ENCODE measurements around the gene LMCD1. TPM values are rescaled to one million over a fixed set of nuclear protein-coding genes. Genes with fewer than 3 reads are reported as not detected.

The LMCD1 gene
- total RNA-seq, 1 donor from 2014 or later, result 0.41 TPM

DNA sequence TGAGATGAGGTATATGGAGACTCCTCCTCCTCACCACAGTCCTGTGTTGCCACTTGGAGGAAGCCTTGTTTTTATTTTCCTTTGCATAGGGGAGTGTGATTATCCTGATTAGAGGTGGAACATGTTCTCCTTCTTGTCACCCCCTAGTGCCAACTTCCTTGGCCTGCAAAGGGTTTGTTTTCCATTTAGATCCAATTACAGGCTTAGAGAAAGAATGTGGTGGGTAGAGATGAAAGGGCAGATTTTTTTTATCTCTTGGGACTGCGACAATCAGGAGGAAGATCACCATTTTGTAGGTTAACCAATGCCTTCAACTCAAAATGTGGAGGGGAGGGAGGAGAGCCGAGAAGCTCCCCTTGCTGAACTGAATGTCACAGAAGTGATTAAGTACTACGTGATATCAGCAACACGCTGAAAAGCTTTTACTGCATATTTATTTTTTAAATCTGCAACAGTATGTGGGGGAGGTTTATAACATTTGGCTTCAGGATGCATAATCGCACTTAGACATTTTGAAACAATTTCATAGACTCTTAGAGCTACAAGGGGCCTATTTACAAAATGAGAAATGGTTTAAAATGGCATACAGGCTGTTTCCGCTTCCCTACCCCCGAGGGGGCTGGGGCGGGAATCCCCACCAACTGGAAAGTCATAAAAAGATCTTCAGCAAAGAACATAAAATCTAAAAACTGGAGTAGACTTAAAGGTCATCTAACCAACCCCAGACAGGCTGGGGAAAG is 2.4 kb downstream of the LMCD1 start:
- DNase-seq (ENCODE audit: low spot score in 2 of 2) (no peak), FAIRE-seq (no peak)

GRCh38 chr3:8504611-8504973 is 3.0 kb downstream of the LMCD1 start:
- no peak for FAIRE-seq
- no peak for DNase-seq (ENCODE audit: low spot score in 2 of 2)

GRCh38 chr3:8505621-8506020 is 4.0 kb downstream of the LMCD1 start:
- FAIRE-seq (no peak), DNase-seq (ENCODE audit: low spot score in 2 of 2) (no peak)

GRCh38 chr3:8506571-8507061 is 5.0 kb downstream of the LMCD1 start:
- DNase-seq (ENCODE audit: low spot score in 2 of 2) (no peak), FAIRE-seq (no peak)

DNA sequence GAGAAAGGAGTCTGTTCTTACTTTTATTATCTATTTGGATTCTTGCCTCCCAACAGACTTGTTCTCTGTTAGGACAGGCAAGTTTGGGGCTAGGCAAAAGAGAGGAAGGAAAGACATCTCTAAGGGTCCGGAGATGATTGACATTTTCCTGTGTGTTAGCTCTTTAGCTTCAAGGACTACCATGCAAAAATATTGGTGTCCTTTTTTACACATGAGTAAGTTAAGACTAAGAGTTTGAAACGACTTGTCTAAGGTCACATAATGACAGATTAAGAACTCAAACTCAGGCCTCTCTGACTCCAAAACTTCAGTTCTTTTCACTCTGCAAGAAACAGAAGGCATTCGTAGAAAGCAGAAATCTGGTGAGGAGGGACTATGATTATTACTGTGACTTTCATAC is 5.9 kb downstream of the LMCD1 start:
- FAIRE-seq (no peak), DNase-seq (ENCODE audit: low spot score in 2 of 2) (no peak)

DNA sequence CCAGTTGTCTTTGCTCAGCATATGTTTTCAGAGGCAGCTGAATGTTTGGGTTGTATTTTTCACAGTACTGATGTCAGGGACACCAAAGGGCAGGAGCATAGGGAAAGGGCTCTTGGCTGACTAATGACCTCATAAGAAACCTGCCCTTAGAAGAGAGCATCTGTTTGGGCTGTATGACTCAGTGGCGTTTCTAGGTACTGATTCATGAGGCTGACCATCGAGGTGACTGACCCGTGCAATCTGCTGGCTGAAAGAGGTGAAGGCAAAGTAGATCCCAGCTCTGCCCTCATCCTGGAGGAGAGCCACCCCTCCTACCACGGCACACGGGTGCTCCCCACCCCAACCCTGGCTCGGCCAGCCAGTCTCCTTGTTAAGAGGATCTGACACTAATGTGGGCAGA is 8.3 kb downstream of the LMCD1 start:
- DNase-seq (ENCODE audit: low spot score in 2 of 2) (no peak), FAIRE-seq (no peak)

DNA sequence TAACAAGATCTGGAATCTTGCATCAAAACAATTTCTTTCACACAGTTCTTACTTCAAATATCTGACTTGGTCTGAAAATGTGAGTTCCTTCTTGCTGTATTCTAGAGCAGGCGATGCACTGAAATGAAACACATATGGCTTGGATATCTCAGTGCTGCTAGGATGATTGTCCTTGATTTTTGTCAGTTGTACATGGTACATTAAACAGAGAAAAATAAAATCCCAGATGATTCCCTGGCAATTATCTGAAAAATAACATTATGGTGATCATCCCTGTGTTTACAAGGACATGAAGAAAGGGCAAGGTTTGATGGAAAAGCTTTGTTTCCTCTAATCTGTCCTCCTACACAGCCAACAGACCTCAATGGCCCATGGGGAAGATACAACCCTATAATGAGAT is 10.6 kb downstream of the LMCD1 start:
- DNase-seq (ENCODE audit: low spot score in 2 of 2) (no peak), FAIRE-seq (no peak)

- FAIRE-seq, result no peak
- DNase-seq (ENCODE audit: low spot score in 2 of 2), result no peak
These were observed 14.5 kb downstream of the LMCD1 start for GRCh38 chr3:8516047-8516661.

GRCh38 chr3:8516783-8517182 is 15.2 kb downstream of the LMCD1 start:
- no peak for DNase-seq (ENCODE audit: low spot score in 2 of 2)
- FAIRE-seq, result no peak

- no peak for DNase-seq (ENCODE audit: low spot score in 2 of 2)
- FAIRE-seq, result no peak
These were observed 15.9 kb downstream of the LMCD1 start for GRCh38 chr3:8517487-8517886.

DNA sequence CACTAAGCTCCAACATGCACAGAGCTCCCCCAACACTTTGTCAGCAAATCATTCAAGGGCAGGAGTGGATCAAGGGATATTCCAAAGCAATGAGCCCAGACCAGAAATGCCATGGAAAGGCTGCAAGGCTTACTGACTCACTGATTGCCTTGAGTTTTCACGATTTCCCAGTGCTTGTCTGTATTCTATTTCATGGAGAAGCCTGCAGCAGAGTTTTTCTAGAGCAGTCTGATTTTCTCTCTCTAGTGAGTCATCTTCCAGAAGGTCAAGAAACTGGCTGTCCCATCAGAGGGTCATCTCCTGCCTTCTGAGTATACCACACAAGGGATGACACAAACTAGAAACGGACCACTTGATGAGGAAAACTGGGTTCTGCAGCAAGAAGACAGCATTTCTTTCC is 16.5 kb downstream of the LMCD1 start:
- DNase-seq (ENCODE audit: low spot score in 2 of 2) (no peak), FAIRE-seq (no peak)

- DNase-seq (ENCODE audit: low spot score in 2 of 2) (no peak), FAIRE-seq (no peak)
These were observed 17.5 kb downstream of the LMCD1 start for GRCh38 chr3:8519156-8519555.

GRCh38 chr3:8519774-8520448 is 18.3 kb downstream of the LMCD1 start:
- DNase-seq (ENCODE audit: low spot score in 2 of 2), result no peak
- no peak for FAIRE-seq

- DNase-seq (ENCODE audit: low spot score in 2 of 2) (no peak), FAIRE-seq (no peak)
These were observed 19.3 kb downstream of the LMCD1 start for GRCh38 chr3:8520816-8521403.

GRCh38 chr3:8523041-8523440 is 21.4 kb downstream of the LMCD1 start:
- DNase-seq (ENCODE audit: low spot score in 2 of 2) (no peak), FAIRE-seq (no peak)

DNA sequence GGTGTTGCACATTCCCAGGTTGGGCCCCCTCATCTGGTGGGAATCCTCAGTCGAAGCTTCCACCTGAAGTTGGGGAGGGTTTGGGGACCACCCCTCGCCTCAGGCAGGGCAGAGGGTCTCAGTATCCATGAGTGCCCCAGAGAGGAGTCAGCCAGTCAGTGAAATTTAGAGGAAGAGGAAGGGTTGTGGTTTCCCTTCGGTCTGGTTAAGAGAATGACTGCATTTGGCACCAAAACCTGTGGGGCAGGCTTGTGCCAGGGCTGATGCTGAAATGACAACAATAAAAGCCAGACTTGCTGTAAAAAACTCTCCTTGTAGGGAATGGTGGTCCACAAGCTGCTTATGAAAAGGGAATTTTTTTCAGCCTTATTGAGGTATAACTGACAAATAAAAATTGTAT is 22.6 kb downstream of the LMCD1 start:
- DNase-seq (ENCODE audit: low spot score in 2 of 2) (no peak), FAIRE-seq (no peak)

DNA sequence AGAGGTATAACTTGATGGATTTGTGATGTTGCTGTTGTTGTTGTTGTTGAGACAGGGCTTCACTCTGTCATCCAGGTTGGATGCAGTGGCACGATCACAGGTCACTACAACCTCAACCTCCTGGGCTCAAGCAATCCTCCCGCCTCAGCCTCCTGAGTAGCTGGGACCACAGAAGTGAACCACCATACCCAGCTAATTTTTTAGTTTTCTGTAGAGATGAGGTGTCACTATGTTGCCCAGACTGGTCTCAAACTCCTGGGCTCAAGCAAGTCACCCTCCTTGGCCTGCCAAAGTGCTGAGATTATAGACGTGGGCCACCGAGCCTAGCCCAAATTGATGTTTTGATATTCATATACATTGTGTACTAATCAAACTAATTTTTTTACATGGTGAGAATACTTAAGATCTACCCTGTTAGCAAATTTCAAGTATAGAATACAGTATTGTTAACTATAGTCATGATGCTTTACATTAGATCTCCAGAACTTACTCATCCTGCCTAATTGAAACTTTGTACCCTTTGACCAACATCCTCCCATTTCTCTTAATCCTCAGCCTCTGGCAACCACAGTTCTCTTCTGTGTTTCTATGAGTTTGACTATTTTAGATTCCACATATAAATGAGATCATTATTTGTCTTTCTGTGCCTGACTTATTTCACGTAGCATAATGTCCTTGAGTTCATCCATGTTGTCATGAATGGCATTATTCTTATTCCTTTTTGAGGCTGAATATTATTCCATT is 23.2 kb downstream of the LMCD1 start:
- DNase-seq (ENCODE audit: low spot score in 2 of 2) (no peak), FAIRE-seq (no peak)

DNA sequence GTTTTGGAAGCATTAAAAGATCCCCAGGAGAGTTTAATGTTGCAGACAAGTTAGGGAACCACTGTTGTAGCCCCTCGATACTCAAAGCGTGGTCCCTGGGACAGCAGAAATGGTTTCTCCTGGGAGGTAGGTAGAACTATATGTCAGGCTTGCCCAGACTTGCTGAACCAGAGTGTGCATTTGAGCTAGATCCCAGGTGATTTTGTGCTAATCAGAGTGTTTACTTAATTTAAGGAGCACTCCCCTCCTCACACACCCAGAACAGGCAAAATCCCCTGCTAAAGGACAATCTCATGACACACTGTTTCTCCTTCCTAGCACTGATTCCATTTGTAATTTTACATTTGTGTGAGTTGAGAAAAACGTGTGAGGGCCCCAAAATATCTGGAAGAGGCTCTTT is 24.3 kb downstream of the LMCD1 start:
- FAIRE-seq (no peak), DNase-seq (ENCODE audit: low spot score in 2 of 2) (no peak)

DNA sequence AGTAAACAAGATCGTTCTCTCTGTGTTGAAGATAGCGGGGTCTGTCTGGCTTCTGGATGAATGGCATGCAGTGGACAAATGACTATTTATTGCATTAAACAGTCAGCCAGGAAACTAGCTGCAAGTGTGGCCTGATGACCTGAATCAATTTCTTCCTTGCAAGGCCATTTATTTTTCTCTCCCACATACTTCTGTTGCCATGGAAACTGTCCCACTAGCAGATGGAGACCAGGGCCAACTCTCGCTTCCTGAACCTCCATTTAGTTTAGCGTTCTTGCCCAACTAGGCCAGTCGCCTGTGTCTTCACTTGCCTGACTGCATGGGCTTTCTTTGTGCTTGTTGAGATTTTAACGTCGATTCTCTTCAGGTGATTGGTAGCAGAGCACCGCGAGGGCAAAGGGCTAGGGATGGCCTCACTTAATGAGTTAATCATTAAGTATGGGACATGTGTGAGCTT is 27.6 kb downstream of the LMCD1 start:
- peak in 1 of 2 donors; percentile 14 for DNase-seq (ENCODE audit: low spot score in 2 of 2)

GRCh38 chr3:8529738-8530525 is 28.3 kb downstream of the LMCD1 start:
- FAIRE-seq (no peak), DNase-seq (ENCODE audit: low spot score in 2 of 2) (no peak)

More for the DNA sequence above, 27.6 kb downstream of the LMCD1 start:
- no peak for FAIRE-seq
